GM13976 (cell line): ENCODE results near the gene ZNF678.

Experiments used
- DNase-seq: peaks from one replicate; pipeline ENCODE4 v3.0.0; 2012; ENCODE audit warnings: low spot score
- in situ Hi-C: fragments of 300-500 bp; cut with MboI; formaldehyde crosslinking; loops from one replicate; pipeline ENCODE4 v1.12.0; 2022; ENCODE audit warnings: low sequenced_read_pairs, mixed read lengths, inconsistent platforms; ENCODE audit not compliant: unreplicated experiment
- TF ChIP-seq, protein P1 (sequence below): IDR thresholded peaks from 2 replicates; pipeline ENCODE4 v1.5.1; 2012; ENCODE audit warnings: borderline replicate concordance, mild to moderate bottlenecking; ENCODE audit not compliant: insufficient read depth; ENCODE audit errors: extremely low read depth, missing control alignments, control extremely low read depth

The ZNF678 gene

DNA sequence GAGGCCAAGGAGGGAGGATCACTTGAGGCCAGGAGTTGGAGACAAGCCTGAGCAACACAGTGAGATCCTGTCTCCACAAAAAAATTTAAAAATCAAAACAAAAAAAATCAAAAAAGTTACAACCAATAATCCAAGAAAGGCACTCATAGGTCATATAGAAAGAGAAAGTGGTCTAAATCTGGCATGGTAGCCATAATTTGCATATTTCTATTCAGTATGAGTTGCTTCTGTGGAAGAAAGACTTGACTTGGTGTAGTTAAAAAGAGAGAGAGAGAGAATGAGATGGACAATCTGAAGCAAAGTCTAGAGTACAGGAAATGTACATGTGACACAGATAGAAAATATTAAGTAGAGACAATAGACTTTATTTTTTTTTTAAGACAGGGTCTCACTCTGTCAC lies 149.3 kb downstream of the ZNF678 start:
- DNase-seq, result peak; percentile 59
- TF ChIP-seq, protein P1, sequence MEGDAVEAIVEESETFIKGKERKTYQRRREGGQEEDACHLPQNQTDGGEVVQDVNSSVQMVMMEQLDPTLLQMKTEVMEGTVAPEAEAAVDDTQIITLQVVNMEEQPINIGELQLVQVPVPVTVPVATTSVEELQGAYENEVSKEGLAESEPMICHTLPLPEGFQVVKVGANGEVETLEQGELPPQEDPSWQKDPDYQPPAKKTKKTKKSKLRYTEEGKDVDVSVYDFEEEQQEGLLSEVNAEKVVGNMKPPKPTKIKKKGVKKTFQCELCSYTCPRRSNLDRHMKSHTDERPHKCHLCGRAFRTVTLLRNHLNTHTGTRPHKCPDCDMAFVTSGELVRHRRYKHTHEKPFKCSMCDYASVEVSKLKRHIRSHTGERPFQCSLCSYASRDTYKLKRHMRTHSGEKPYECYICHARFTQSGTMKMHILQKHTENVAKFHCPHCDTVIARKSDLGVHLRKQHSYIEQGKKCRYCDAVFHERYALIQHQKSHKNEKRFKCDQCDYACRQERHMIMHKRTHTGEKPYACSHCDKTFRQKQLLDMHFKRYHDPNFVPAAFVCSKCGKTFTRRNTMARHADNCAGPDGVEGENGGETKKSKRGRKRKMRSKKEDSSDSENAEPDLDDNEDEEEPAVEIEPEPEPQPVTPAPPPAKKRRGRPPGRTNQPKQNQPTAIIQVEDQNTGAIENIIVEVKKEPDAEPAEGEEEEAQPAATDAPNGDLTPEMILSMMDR, result no peak
- in situ Hi-C loops, result no loop called here

DNA sequence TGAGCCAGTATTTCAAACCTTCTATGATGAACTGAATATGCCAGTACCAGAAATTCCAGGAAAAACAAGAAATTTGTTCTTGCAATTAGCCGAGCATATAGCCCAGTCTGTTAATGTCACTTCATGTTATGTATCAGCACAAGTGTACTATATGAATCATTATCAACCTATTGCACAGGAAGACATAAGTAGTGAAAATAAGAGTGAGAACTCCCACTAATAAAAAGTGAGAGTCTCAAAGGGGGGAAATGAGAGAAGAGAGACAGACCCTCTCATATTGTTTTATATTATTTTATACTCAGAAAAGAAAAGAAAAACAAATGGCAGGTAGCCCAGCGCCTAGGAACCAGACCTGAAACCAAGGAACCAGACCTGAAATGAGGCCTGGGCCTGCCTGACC lies 155.6 kb downstream of the ZNF678 start:
- TF ChIP-seq, protein P1, result no peak
- DNase-seq, result no peak
- in situ Hi-C loops, result no loop called here

DNA sequence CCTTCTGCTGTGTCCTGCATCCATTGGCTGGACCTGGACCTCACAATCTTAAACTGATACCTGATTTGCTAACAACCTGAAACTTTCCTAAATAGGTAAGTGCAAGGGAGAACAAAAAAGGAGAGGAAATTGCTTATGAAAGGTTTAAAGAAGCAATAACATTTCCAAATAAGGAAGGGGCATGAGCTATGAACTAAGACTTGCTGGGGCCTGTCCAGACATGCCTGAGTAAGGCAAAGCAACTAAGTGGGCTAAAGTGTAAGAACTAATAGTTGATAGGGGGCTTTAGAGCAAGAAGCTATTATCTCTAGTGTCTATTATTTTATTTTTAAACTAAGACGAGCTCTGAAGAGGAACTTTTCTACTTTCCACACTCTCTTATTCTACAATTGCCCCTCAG lies 160.1 kb downstream of the ZNF678 start:
- TF ChIP-seq, protein P1, result no peak
- no peak for DNase-seq
- in situ Hi-C loops, result no loop called here

DNA sequence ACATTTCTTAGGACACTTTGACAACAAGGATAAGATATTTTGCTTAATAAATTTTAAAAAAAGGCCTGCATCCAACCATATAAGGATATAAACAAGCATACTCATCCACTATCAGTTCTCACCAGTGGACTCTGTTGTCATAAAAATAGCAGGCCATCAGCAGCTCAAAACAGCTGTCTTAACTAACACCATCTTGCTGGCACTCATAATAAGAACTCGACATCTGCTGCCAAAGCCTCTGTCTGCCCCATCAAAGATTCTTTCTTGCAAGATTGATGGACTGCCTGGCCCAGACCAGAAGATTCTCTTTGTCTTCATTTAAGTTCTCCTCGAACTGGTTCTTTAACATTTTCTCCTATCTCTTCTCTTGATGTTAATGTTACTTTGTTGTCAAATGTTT lies 161.7 kb downstream of the ZNF678 start:
- in situ Hi-C loops, result no loop called here
- TF ChIP-seq, protein P1, result no peak
- no peak for DNase-seq

DNA sequence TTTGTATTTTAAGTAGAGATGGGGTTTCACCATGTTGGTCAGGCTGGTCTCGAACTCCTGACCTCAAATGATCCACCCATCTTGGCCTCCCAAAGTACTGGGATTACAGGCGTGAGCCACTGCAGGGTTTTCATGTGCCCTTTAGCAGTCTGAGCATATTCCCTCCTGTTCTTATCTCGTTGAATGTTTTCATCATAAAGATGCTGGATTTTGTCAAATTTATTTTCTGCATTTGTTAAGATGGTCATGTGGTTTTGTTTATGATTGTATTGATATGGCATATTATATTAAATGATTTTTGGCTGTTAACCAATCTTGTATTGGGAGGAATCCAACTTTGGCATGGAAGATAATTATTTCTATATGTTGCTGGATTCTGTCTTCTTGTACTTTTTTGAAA lies 163.0 kb downstream of the ZNF678 start:
- no peak for DNase-seq
- TF ChIP-seq, protein P1, result no peak
- in situ Hi-C loops, result no loop called here
